Transverse colon (tissue), 3 donors: ENCODE data around the gene IHH.

ENCODE experiments used
- POLR2A ChIP-seq: fragments of 450-650 bp; IDR thresholded peaks from one replicate; pipeline ENCODE4 v1.6.1; 2016; ENCODE audit warnings: antibody characterized with exemption, mild to moderate bottlenecking, moderate library complexity
- TF ChIP-seq, protein P1 (sequence below), 5 experiments: fragments of 200-600 bp in 3 of 5; fragments of 450-650 bp in 2 of 5; sonication (generic) in 3 of 5; IDR thresholded peaks; 1 replicate in 2 of 5; 2 replicates in 3 of 5; pipeline ENCODE4 v1.5.1; 2016 to 2017; ENCODE audit warnings: antibody characterized with exemption in 5 of 5, inconsistent platforms in 3 of 5, mild to moderate bottlenecking in 2 of 5, moderate library complexity in 1 of 5

DNA sequence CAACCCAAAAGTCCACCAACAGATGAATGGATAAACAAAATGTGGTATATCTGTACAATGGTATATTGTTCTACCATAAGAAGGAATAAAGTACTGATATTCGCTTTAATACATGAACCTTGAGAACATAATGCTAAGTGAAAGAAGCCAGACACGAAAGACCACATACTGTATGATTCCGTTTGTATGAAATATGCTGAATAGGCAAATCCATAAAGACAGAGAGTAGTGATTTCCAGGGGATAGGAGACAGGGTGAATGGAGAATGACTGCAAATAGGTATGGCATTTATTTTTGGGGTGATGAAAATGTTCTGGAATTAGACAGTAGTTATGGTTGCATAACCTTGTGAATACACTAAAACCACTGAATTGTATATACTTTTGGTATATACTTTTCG, 28.6 kb upstream of the IHH start:
- TF ChIP-seq, protein P1, sequence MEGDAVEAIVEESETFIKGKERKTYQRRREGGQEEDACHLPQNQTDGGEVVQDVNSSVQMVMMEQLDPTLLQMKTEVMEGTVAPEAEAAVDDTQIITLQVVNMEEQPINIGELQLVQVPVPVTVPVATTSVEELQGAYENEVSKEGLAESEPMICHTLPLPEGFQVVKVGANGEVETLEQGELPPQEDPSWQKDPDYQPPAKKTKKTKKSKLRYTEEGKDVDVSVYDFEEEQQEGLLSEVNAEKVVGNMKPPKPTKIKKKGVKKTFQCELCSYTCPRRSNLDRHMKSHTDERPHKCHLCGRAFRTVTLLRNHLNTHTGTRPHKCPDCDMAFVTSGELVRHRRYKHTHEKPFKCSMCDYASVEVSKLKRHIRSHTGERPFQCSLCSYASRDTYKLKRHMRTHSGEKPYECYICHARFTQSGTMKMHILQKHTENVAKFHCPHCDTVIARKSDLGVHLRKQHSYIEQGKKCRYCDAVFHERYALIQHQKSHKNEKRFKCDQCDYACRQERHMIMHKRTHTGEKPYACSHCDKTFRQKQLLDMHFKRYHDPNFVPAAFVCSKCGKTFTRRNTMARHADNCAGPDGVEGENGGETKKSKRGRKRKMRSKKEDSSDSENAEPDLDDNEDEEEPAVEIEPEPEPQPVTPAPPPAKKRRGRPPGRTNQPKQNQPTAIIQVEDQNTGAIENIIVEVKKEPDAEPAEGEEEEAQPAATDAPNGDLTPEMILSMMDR (IDR thresholded peaks at IDR 0.05), result no peak
- TF ChIP-seq POLR2A, result no peak
